ENCODE data around the gene SLC16A5.

The SLC16A5 gene

GRCh38 chr17:75064460-75064859 lies 23.3 kb upstream of the SLC16A5 start:
- no peak overlapping the region for H3K18ac ChIP-seq (ENCODE audit: low read length)
- no peaks in the 10 kb centered on the region for H3K27me3 ChIP-seq (ENCODE audit: control insufficient read depth in 3 of 3, insufficient read depth in 3 of 3, low read depth in 1 of 3, low read length in 3 of 3)
- no peak overlapping the region for H2BK12ac ChIP-seq (ENCODE audit: low read length)
- no peaks in the 10 kb centered on the region for H3K79me1 ChIP-seq (ENCODE audit: low read depth, low read length)
- H3K4ac ChIP-seq (ENCODE audit: low read length) = no peak overlapping the region
- H3K9ac ChIP-seq (ENCODE audit: low read depth, low read length, poor library complexity) = no peak overlapping the region
- no peaks in the 10 kb centered on the region for H3K9me3 ChIP-seq (replicated peaks in 1 of 2; ENCODE audit: control insufficient read depth in 2 of 2, insufficient read depth in 1 of 2, low read depth in 1 of 2, low read length in 2 of 2)
- no peaks in the 10 kb centered on the region for H3K4me1 ChIP-seq (ENCODE audit: control insufficient read depth in 2 of 2, insufficient read depth in 1 of 2, low read depth in 1 of 2, low read length in 2 of 2)
- H2AK5ac ChIP-seq (ENCODE audit: low read depth, low read length) = no peak overlapping the region
- no peak overlapping the region for H3K4me3 ChIP-seq (ENCODE audit: low read length in 2 of 2)
- H4K8ac ChIP-seq (ENCODE audit: low read depth, low read length) = no peak overlapping the region
- no CpG with 5 or more reads among the region's 8 CpGs for WGBS, 2 donors (ENCODE audit: extremely low coverage in 2 of 2, insufficient read length in 2 of 2, insufficient replicate concordance in 1 of 2)
- H2BK15ac ChIP-seq (ENCODE audit: low read length) = no peak overlapping the region
- no peak overlapping the region for H3K23ac ChIP-seq (ENCODE audit: low read depth, low read length, poor library complexity)
- no peak overlapping the region for H2BK120ac ChIP-seq (ENCODE audit: low read depth, low read length)
- DNase-seq (ENCODE audit: low spot score) = no peak
- no peak overlapping the region for H2AFZ ChIP-seq (ENCODE audit: low read length)
- no peak overlapping the region for H2BK5ac ChIP-seq (ENCODE audit: low read length)
- H3K14ac ChIP-seq (ENCODE audit: low read length) = no peak overlapping the region
- no peak overlapping the region for H4K91ac ChIP-seq (ENCODE audit: low read depth, low read length, poor library complexity)
- no peak overlapping the region for H3K4me2 ChIP-seq (ENCODE audit: insufficient read depth, low read length, poor library complexity, severe bottlenecking)
- no peak overlapping the region for H3K27ac ChIP-seq (replicated peaks; ENCODE audit: low read length)
- H3K36me3 ChIP-seq (replicated peaks in 1 of 2; ENCODE audit: control insufficient read depth in 2 of 2, insufficient read depth in 2 of 2, low read length in 2 of 2) = peaks cover 42 to 62% of the 10 kb centered on the region in 2 donors

DNA sequence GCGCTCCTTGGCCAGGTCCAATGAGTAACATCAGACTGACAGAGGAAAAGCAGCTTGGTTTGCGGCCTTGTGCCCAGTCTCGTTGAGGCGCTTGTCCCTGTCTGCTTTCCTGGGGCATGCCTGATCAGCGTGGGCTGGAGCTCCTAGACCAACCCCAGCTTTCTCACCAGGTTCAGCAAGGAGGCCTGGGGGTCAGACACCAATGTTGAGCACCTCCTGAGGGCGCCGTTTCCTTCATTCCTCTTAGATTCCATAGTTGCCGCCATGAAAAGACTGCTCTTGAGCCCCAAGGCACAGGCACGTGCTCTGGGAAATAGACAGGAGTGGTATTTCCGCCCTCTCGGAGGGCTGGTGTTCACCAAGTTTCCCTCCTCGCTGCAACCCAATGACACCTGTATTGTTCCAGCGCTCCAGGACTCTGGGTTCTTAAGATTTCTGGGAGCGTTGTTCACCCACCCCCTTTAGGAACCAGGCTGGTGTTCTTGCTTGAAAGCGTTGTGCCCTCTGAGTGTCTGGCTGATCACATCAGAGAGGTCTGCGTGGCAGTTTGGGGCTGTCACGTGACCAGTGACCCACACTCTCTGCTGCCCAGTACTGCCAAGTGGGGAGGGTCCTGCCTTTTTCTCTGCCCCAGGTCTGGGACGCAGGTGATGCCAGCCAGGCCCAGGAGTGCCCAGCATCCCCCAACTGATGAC lies 22.7 kb upstream of the SLC16A5 start:
- Histone ChIP-seq H3K9ac (ENCODE audit: low read depth, low read length, poor library complexity) (no peak overlapping the region), H3K9me3 (replicated peaks in 1 of 2; ENCODE audit: control insufficient read depth in 2 of 2, insufficient read depth in 1 of 2, low read depth in 1 of 2, low read length in 2 of 2) (no peaks in the 10 kb centered on the region), H3K27me3 (ENCODE audit: control insufficient read depth in 3 of 3, insufficient read depth in 3 of 3, low read depth in 1 of 3, low read length in 3 of 3) (no peaks in the 10 kb centered on the region), H2AK5ac (ENCODE audit: low read depth, low read length) (no peak overlapping the region), H3K18ac (ENCODE audit: low read length) (no peak overlapping the region), H2BK15ac (ENCODE audit: low read length) (no peak overlapping the region), H3K4me1 (ENCODE audit: control insufficient read depth in 2 of 2, insufficient read depth in 1 of 2, low read depth in 1 of 2, low read length in 2 of 2) (no peaks in the 10 kb centered on the region), H2AFZ (ENCODE audit: low read length) (no peak overlapping the region), H4K91ac (ENCODE audit: low read depth, low read length, poor library complexity) (no peak overlapping the region), H3K4me2 (ENCODE audit: insufficient read depth, low read length, poor library complexity, severe bottlenecking) (no peak overlapping the region), H3K4ac (ENCODE audit: low read length) (no peak overlapping the region), H3K4me3 (ENCODE audit: low read length in 2 of 2) (no peak overlapping the region), H3K27ac (replicated peaks; ENCODE audit: low read length) (no peak overlapping the region), H3K36me3 (replicated peaks in 1 of 2; ENCODE audit: control insufficient read depth in 2 of 2, insufficient read depth in 2 of 2, low read length in 2 of 2) (peaks cover 37 to 56% of the 10 kb centered on the region in 2 donors), H3K14ac (ENCODE audit: low read length) (no peak overlapping the region), H2BK120ac (ENCODE audit: low read depth, low read length) (no peak overlapping the region), H3K23ac (ENCODE audit: low read depth, low read length, poor library complexity) (peak overlapping the region; percentile 9), H3K79me1 (ENCODE audit: low read depth, low read length) (no peaks in the 10 kb centered on the region), H2BK12ac (ENCODE audit: low read length) (no peak overlapping the region), H4K8ac (ENCODE audit: low read depth, low read length) (no peak overlapping the region), H2BK5ac (ENCODE audit: low read length) (no peak overlapping the region)
- DNase-seq (ENCODE audit: low spot score) = no peak
- WGBS, 2 donors (ENCODE audit: extremely low coverage in 2 of 2, insufficient read length in 2 of 2, insufficient replicate concordance in 1 of 2) = no CpG with 5 or more reads among the region's 18 CpGs

DNA sequence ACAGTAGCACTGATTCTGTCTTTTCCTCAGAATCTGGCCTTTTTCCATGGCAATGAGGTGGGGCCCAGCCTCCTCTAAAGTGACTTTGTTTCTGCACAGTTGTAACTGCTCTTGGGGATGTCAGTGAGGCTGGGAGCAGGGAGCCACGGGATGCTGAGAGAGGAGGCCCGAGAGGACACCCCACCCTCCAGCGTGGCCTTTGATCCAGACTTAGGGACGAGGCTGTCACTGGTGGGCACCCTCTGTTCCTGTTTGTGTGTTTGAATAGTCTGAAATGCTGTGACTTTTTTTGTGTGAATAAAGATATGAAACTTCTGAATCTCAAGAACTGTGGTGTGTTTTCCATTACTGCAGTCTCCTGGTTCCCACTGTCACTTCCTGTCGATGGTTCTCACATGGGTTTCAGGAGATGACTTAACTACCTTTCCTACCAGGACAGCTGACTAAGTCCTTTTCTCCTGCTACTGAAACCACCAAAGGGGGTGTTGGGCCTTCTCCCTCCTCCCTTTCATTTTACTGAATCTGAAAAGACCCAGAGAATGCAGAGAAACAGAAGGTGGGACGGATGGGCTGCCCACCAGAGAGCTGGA lies 22.1 kb upstream of the SLC16A5 start:
- Histone ChIP-seq H3K18ac (ENCODE audit: low read length) (no peak overlapping the region), H4K8ac (ENCODE audit: low read depth, low read length) (no peak overlapping the region), H3K4me1 (ENCODE audit: control insufficient read depth in 2 of 2, insufficient read depth in 1 of 2, low read depth in 1 of 2, low read length in 2 of 2) (no peaks in the 10 kb centered on the region), H3K14ac (ENCODE audit: low read length) (no peak overlapping the region), H3K79me1 (ENCODE audit: low read depth, low read length) (no peaks in the 10 kb centered on the region), H3K27me3 (ENCODE audit: control insufficient read depth in 3 of 3, insufficient read depth in 3 of 3, low read depth in 1 of 3, low read length in 3 of 3) (no peaks in the 10 kb centered on the region), H3K23ac (ENCODE audit: low read depth, low read length, poor library complexity) (peak overlapping the region; percentile 9), H2BK5ac (ENCODE audit: low read length) (no peak overlapping the region), H3K36me3 (replicated peaks in 1 of 2; ENCODE audit: control insufficient read depth in 2 of 2, insufficient read depth in 2 of 2, low read length in 2 of 2) (peaks cover 36 to 50% of the 10 kb centered on the region in 2 donors), H2AK5ac (ENCODE audit: low read depth, low read length) (no peak overlapping the region), H2BK15ac (ENCODE audit: low read length) (no peak overlapping the region), H3K4me2 (ENCODE audit: insufficient read depth, low read length, poor library complexity, severe bottlenecking) (no peak overlapping the region), H4K91ac (ENCODE audit: low read depth, low read length, poor library complexity) (no peak overlapping the region), H3K4me3 (ENCODE audit: low read length in 2 of 2) (no peak overlapping the region), H3K9ac (ENCODE audit: low read depth, low read length, poor library complexity) (no peak overlapping the region), H3K27ac (replicated peaks; ENCODE audit: low read length) (no peak overlapping the region), H3K9me3 (replicated peaks in 1 of 2; ENCODE audit: control insufficient read depth in 2 of 2, insufficient read depth in 1 of 2, low read depth in 1 of 2, low read length in 2 of 2) (no peaks in the 10 kb centered on the region), H2BK120ac (ENCODE audit: low read depth, low read length) (no peak overlapping the region), H2AFZ (ENCODE audit: low read length) (no peak overlapping the region), H3K4ac (ENCODE audit: low read length) (no peak overlapping the region), H2BK12ac (ENCODE audit: low read length) (no peak overlapping the region)
- WGBS, 2 donors (ENCODE audit: extremely low coverage in 2 of 2, insufficient read length in 2 of 2, insufficient replicate concordance in 1 of 2) = no CpG with 5 or more reads among the region's 6 CpGs
- DNase-seq (ENCODE audit: low spot score) = no peak

DNA sequence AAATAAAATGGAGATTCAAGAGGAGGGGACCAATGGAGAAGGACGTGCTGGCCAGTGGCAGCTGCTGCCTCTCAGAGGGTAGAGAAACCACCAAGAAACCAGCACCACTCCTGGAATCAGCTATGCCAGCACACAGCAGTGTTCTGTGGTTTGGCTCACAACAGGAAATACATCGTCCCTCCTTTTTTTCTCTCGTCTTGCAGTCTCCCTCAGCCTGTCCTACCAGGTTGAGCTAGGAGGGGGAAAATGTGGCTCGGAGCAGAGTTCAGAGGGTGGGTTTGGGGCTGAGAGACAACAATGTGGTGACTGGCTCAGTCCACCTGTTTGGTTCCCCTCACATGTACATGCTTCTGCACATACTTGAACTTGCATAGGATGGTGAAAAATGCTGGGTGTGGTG lies 19.9 kb upstream of the SLC16A5 start:
- Histone ChIP-seq H4K91ac (ENCODE audit: low read depth, low read length, poor library complexity) (no peak overlapping the region), H3K9me3 (replicated peaks in 1 of 2; ENCODE audit: control insufficient read depth in 2 of 2, insufficient read depth in 1 of 2, low read depth in 1 of 2, low read length in 2 of 2) (no peaks in the 10 kb centered on the region), H3K18ac (ENCODE audit: low read length) (no peak overlapping the region), H3K79me1 (ENCODE audit: low read depth, low read length) (no peaks in the 10 kb centered on the region), H4K8ac (ENCODE audit: low read depth, low read length) (no peak overlapping the region), H2BK15ac (ENCODE audit: low read length) (no peak overlapping the region), H3K4ac (ENCODE audit: low read length) (no peak overlapping the region), H3K4me1 (ENCODE audit: control insufficient read depth in 2 of 2, insufficient read depth in 1 of 2, low read depth in 1 of 2, low read length in 2 of 2) (no peaks in the 10 kb centered on the region), H2BK12ac (ENCODE audit: low read length) (no peak overlapping the region), H3K4me3 (ENCODE audit: low read length in 2 of 2) (no peak overlapping the region), H3K36me3 (replicated peaks in 1 of 2; ENCODE audit: control insufficient read depth in 2 of 2, insufficient read depth in 2 of 2, low read length in 2 of 2) (peaks cover 21 to 28% of the 10 kb centered on the region in 2 donors), H3K9ac (ENCODE audit: low read depth, low read length, poor library complexity) (no peak overlapping the region), H2AFZ (ENCODE audit: low read length) (no peak overlapping the region), H2BK120ac (ENCODE audit: low read depth, low read length) (no peak overlapping the region), H3K14ac (ENCODE audit: low read length) (no peak overlapping the region), H2AK5ac (ENCODE audit: low read depth, low read length) (no peak overlapping the region), H3K4me2 (ENCODE audit: insufficient read depth, low read length, poor library complexity, severe bottlenecking) (no peak overlapping the region), H2BK5ac (ENCODE audit: low read length) (no peak overlapping the region), H3K23ac (ENCODE audit: low read depth, low read length, poor library complexity) (no peak overlapping the region), H3K27me3 (ENCODE audit: control insufficient read depth in 3 of 3, insufficient read depth in 3 of 3, low read depth in 1 of 3, low read length in 3 of 3) (no peaks in the 10 kb centered on the region), H3K27ac (replicated peaks; ENCODE audit: low read length) (no peak overlapping the region)
- DNase-seq (ENCODE audit: low spot score) = no peak
- no CpG with 5 or more reads among the region's 4 CpGs for WGBS, 2 donors (ENCODE audit: extremely low coverage in 2 of 2, insufficient read length in 2 of 2, insufficient replicate concordance in 1 of 2)

All from neuronal stem cell (in vitro differentiated cells).